Measurements from ENCODE around the gene SUMO4.
A peak's percentile ranks its signal among the peaks of the same experiment; 100 is the strongest.

The SUMO4 gene

GRCh38 chr6:149419696-149420404, 19.8 kb downstream of the SUMO4 start:
- Mint-ChIP-seq H3K4me1 (peaks cover 7% of the 10 kb centered on the region), H3K36me3 (ENCODE audit: low read depth) (peaks cover 18% of the 10 kb centered on the region), H3K4me3 (no peak overlapping the region), H3K27ac (no peak overlapping the region), H3K9me3 (peaks cover 15% of the 10 kb centered on the region), H3K27me3 (ENCODE audit: low read depth) (peaks cover 4% of the 10 kb centered on the region)
- TF ChIP-seq, protein P1, sequence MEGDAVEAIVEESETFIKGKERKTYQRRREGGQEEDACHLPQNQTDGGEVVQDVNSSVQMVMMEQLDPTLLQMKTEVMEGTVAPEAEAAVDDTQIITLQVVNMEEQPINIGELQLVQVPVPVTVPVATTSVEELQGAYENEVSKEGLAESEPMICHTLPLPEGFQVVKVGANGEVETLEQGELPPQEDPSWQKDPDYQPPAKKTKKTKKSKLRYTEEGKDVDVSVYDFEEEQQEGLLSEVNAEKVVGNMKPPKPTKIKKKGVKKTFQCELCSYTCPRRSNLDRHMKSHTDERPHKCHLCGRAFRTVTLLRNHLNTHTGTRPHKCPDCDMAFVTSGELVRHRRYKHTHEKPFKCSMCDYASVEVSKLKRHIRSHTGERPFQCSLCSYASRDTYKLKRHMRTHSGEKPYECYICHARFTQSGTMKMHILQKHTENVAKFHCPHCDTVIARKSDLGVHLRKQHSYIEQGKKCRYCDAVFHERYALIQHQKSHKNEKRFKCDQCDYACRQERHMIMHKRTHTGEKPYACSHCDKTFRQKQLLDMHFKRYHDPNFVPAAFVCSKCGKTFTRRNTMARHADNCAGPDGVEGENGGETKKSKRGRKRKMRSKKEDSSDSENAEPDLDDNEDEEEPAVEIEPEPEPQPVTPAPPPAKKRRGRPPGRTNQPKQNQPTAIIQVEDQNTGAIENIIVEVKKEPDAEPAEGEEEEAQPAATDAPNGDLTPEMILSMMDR (IDR thresholded peaks at IDR 0.05; ENCODE audit: unreplicated experiment in 3 of 3): no peak

DNA sequence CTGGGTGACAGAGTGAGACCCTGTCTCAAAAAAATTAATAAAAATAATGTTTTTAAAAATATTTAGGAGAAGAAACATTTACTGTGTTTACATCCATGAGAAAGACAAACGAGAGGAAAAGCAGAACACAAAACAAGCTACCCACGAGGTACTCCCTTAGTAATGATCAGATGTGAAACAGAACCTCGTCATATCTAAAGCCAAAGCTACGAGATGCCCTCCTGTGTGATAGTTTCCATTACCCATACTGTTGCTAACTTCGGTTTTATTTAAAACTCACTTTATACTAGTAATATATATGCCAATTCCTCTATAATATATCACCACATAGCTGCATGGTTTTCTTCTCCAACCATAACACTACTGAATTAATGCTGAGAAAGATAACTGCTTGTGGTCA, 21.1 kb downstream of the SUMO4 start:
- no peak overlapping the region for H3K4me3 Mint-ChIP-seq
- H3K36me3 Mint-ChIP-seq (ENCODE audit: low read depth): peaks cover 6% of the 10 kb centered on the region
- TF ChIP-seq, protein P1 (IDR thresholded peaks at IDR 0.05; ENCODE audit: unreplicated experiment in 3 of 3): no peak
- H3K4me1 Mint-ChIP-seq: peaks cover 7% of the 10 kb centered on the region
- H3K27ac Mint-ChIP-seq: no peak overlapping the region
- peaks cover 5% of the 10 kb centered on the region for H3K9me3 Mint-ChIP-seq
- peaks cover 4% of the 10 kb centered on the region for H3K27me3 Mint-ChIP-seq (ENCODE audit: low read depth)

DNA sequence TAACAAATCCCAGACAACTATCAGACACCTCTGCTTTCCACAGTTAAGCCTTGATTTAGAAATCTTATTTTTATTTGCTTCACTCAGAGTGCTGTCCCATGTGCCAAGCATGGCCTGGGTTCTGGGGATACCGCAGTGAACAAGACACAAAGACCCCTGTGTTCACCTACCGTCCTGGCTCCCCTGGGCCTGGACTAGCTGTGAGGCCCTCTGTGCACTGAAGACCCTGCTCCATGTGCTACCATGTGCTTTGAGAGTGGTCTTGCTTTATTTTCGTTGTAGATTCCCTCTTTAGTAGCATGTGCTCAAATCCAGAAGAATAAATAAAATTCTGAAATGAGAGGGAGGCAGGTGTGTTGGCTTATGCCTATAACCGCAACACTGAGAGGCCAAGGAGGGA, 22.5 kb downstream of the SUMO4 start:
- H3K27me3 Mint-ChIP-seq (ENCODE audit: low read depth): peaks cover 5% of the 10 kb centered on the region
- no peaks in the 10 kb centered on the region for H3K9me3 Mint-ChIP-seq
- TF ChIP-seq, protein P1 (IDR thresholded peaks at IDR 0.05; ENCODE audit: unreplicated experiment in 3 of 3): no peak
- H3K36me3 Mint-ChIP-seq (ENCODE audit: low read depth): no peaks in the 10 kb centered on the region
- H3K4me3 Mint-ChIP-seq: no peak overlapping the region
- H3K4me1 Mint-ChIP-seq: peaks cover 8% of the 10 kb centered on the region
- H3K27ac Mint-ChIP-seq: no peak overlapping the region

DNA sequence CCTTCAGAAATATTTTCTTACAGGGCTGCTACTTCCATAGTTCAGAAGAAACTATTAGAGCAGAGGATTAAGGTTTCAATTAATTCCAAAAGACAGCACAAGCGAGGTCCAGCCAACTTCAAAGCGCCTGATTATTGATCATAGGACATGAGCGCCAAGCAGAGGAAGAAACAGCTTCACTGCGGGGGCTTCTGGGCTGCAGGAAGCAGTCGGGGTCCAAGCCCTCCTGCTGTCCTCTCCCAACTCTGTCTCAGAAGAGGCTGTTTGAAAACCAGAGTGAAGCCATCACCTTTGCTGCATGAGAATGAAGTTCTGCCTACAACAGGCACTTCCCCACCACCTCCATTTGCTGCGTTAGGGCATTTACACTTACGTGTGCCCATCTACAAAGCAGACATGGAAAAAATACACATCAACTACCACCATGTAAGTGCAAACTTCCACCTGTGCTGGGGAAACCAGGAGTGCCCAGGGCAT, 23.9 kb downstream of the SUMO4 start:
- peak overlapping the region; percentile 74 to 86 (median 84) for H3K27ac Mint-ChIP-seq
- peaks cover 12% of the 10 kb centered on the region for H3K4me1 Mint-ChIP-seq
- H3K36me3 Mint-ChIP-seq (ENCODE audit: low read depth): no peaks in the 10 kb centered on the region
- TF ChIP-seq, protein P1 (IDR thresholded peaks at IDR 0.05; ENCODE audit: unreplicated experiment in 3 of 3): no peak
- H3K9me3 Mint-ChIP-seq: no peaks in the 10 kb centered on the region
- H3K4me3 Mint-ChIP-seq: no peak overlapping the region
- peaks cover 14% of the 10 kb centered on the region for H3K27me3 Mint-ChIP-seq (ENCODE audit: low read depth)

DNA sequence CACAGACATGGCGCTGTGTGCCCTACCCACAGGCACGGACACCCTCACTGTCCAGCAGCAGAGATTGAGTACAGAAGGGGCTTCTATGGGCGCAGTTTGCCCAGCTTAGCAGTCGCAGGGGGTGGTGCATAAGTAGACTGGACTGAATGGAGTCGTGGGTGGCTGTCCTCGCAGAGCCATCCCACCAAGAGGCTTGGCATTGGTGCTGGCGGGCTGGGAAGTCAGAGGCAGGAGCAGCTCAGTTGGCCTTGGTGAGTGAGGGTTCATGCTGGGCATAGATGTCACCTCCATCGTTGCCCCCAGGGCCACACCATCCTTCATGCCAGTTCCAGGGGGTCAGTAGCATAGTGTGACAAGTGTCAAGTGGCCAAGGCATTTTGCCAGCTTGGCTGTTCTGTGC, 25.2 kb downstream of the SUMO4 start:
- Mint-ChIP-seq H3K4me1 (peaks cover 17% of the 10 kb centered on the region), H3K9me3 (no peaks in the 10 kb centered on the region), H3K4me3 (no peak overlapping the region), H3K27me3 (ENCODE audit: low read depth) (peaks cover 14% of the 10 kb centered on the region), H3K27ac (no peak overlapping the region), H3K36me3 (ENCODE audit: low read depth) (no peaks in the 10 kb centered on the region)
- TF ChIP-seq, protein P1 (IDR thresholded peaks at IDR 0.05; ENCODE audit: unreplicated experiment in 3 of 3): no peak

- Mint-ChIP-seq H3K9me3 (no peaks in the 10 kb centered on the region), H3K27me3 (ENCODE audit: low read depth) (peaks cover 14% of the 10 kb centered on the region), H3K4me3 (no peak overlapping the region), H3K4me1 (peaks cover 17% of the 10 kb centered on the region), H3K36me3 (ENCODE audit: low read depth) (no peaks in the 10 kb centered on the region), H3K27ac (no peak overlapping the region)
- TF ChIP-seq, protein P1 (IDR thresholded peaks at IDR 0.05; ENCODE audit: unreplicated experiment in 3 of 3): no peak
Measured at GRCh38 chr6:149425754-149426153, 25.7 kb downstream of the SUMO4 start.
